ENCODE measurements around the gene KLF11.

KLF11 gene

GRCh38 chr2:10016001-10016801, 27.1 kb upstream of the KLF11 start:
- Histone ChIP-seq H3K4me3 (ENCODE audit: low read length) (no peak overlapping the region), H3K9me2 (replicated peaks; ENCODE audit: control insufficient read depth, low read length) (no peaks in the 10 kb centered on the region), H3K27me3 (ENCODE audit: control insufficient read depth, low read length) (no peaks in the 10 kb centered on the region), H3K4me1 (ENCODE audit: control insufficient read depth, low read length) (no peaks in the 10 kb centered on the region), H3K79me2 (ENCODE audit: control insufficient read depth, low read length) (no peaks in the 10 kb centered on the region), H3K9me3 (ENCODE audit: control insufficient read depth, insufficient read depth, low read length) (peaks cover 29% of the 10 kb centered on the region; the same call in 1 of the 2 replicates), H3K36me3 (ENCODE audit: control insufficient read depth, low read length) (no peaks in the 10 kb centered on the region), H3K4me2 (ENCODE audit: low read length) (no peak overlapping the region), H3K27ac (ENCODE audit: low read depth, low read length) (no peak overlapping the region), H4K20me1 (ENCODE audit: control insufficient read depth, insufficient read depth, low read depth, low read length) (no peaks in the 10 kb centered on the region), H3F3A (ENCODE audit: control insufficient read depth, insufficient read depth) (no peaks in the 10 kb centered on the region)
- TF ChIP-seq CTCF (IDR thresholded peaks at IDR 0.05; ENCODE audit: low read depth, low read length, poor library complexity, severe bottlenecking): no peak
- TF ChIP-seq EZH2phosphoT487 (IDR thresholded peaks at IDR 0.05; ENCODE audit: borderline replicate concordance, low read length): no peak

- no peaks in the 10 kb centered on the region for H3K36me3 ChIP-seq (ENCODE audit: control insufficient read depth, low read length)
These were observed 26.5 kb upstream of the KLF11 start for GRCh38 chr2:10016802-10017258.

GRCh38 chr2:10017313-10017941, 25.9 kb upstream of the KLF11 start:
- H3K4me2 ChIP-seq (ENCODE audit: low read length): no peak overlapping the region
- H3K27me3 ChIP-seq (ENCODE audit: control insufficient read depth, low read length): no peaks in the 10 kb centered on the region
- H3K4me3 ChIP-seq (ENCODE audit: low read length): no peak overlapping the region
- H4K20me1 ChIP-seq (ENCODE audit: control insufficient read depth, insufficient read depth, low read depth, low read length): no peaks in the 10 kb centered on the region
- H3F3A ChIP-seq (ENCODE audit: control insufficient read depth, insufficient read depth): no peaks in the 10 kb centered on the region
- no peaks in the 10 kb centered on the region for H3K36me3 ChIP-seq (ENCODE audit: control insufficient read depth, low read length)
- no peaks in the 10 kb centered on the region for H3K9me2 ChIP-seq (replicated peaks; ENCODE audit: control insufficient read depth, low read length)
- H3K9me3 ChIP-seq (ENCODE audit: control insufficient read depth, insufficient read depth, low read length): peaks cover 20% of the 10 kb centered on the region; the same call in 1 of the 2 replicates
- no peaks in the 10 kb centered on the region for H3K4me1 ChIP-seq (ENCODE audit: control insufficient read depth, low read length)
- H3K27ac ChIP-seq (ENCODE audit: low read depth, low read length): no peak overlapping the region
- H3K79me2 ChIP-seq (ENCODE audit: control insufficient read depth, low read length): no peaks in the 10 kb centered on the region
- no peak for TF ChIP-seq EZH2phosphoT487 (IDR thresholded peaks at IDR 0.05; ENCODE audit: borderline replicate concordance, low read length)
- TF ChIP-seq CTCF (IDR thresholded peaks at IDR 0.05; ENCODE audit: low read depth, low read length, poor library complexity, severe bottlenecking): no peak

More at GRCh38 chr2:10016802-10017258, 26.5 kb upstream of the KLF11 start:
- H3K4me1 ChIP-seq (ENCODE audit: control insufficient read depth, low read length): no peaks in the 10 kb centered on the region
- no peaks in the 10 kb centered on the region for H3K79me2 ChIP-seq (ENCODE audit: control insufficient read depth, low read length)
- H3K9me2 ChIP-seq (replicated peaks; ENCODE audit: control insufficient read depth, low read length): no peaks in the 10 kb centered on the region
- no peaks in the 10 kb centered on the region for H3F3A ChIP-seq (ENCODE audit: control insufficient read depth, insufficient read depth)
- no peaks in the 10 kb centered on the region for H3K27me3 ChIP-seq (ENCODE audit: control insufficient read depth, low read length)
- H3K27ac ChIP-seq (ENCODE audit: low read depth, low read length): no peak overlapping the region
- no peaks in the 10 kb centered on the region for H4K20me1 ChIP-seq (ENCODE audit: control insufficient read depth, insufficient read depth, low read depth, low read length)
- H3K4me2 ChIP-seq (ENCODE audit: low read length): no peak overlapping the region
- TF ChIP-seq CTCF (IDR thresholded peaks at IDR 0.05; ENCODE audit: low read depth, low read length, poor library complexity, severe bottlenecking) (no peak), EZH2phosphoT487 (IDR thresholded peaks at IDR 0.05; ENCODE audit: borderline replicate concordance, low read length) (no peak)
- no peak overlapping the region for H3K4me3 ChIP-seq (ENCODE audit: low read length)
- H3K9me3 ChIP-seq (ENCODE audit: control insufficient read depth, insufficient read depth, low read length): peaks cover 24% of the 10 kb centered on the region; the same call in 1 of the 2 replicates

Data from DOHH2 (cell line).